ENCODE measurements around the gene VAC14. TPM values are rescaled to one million over a fixed set of nuclear protein-coding genes. Genes with fewer than 3 reads are reported as not detected.

The VAC14 gene
- total RNA-seq, 1 donor from 2014 or later = 75.1 TPM

- H3K27ac ChIP-seq = peak overlapping the region; percentile 91 to 96
- H3K4me3 ChIP-seq = no peak overlapping the region
- intact Hi-C loops (cut with DNase I) = loop anchor here (5.0 kb wide), 1 partner anchor 36 kb away; no protein-coding TSS in a partner anchor
- H3K4me1 ChIP-seq = peaks cover 40 to 72% of the 10 kb centered on the region in 2 donors
- peak in 1 of 3 experiments; percentile 19 for TF ChIP-seq CTCF (IDR thresholded peaks at IDR 0.05)
- H3K27me3 ChIP-seq = no peaks in the 10 kb centered on the region
- H3K36me3 ChIP-seq = no peaks in the 10 kb centered on the region
- no peaks in the 10 kb centered on the region for H3K9me3 ChIP-seq
- no peak for DNase-seq (ENCODE audit: low spot score in 2 of 2)
These were observed 99.9 kb downstream of the VAC14 start for GRCh38 chr16:70701036-70701435.

DNA sequence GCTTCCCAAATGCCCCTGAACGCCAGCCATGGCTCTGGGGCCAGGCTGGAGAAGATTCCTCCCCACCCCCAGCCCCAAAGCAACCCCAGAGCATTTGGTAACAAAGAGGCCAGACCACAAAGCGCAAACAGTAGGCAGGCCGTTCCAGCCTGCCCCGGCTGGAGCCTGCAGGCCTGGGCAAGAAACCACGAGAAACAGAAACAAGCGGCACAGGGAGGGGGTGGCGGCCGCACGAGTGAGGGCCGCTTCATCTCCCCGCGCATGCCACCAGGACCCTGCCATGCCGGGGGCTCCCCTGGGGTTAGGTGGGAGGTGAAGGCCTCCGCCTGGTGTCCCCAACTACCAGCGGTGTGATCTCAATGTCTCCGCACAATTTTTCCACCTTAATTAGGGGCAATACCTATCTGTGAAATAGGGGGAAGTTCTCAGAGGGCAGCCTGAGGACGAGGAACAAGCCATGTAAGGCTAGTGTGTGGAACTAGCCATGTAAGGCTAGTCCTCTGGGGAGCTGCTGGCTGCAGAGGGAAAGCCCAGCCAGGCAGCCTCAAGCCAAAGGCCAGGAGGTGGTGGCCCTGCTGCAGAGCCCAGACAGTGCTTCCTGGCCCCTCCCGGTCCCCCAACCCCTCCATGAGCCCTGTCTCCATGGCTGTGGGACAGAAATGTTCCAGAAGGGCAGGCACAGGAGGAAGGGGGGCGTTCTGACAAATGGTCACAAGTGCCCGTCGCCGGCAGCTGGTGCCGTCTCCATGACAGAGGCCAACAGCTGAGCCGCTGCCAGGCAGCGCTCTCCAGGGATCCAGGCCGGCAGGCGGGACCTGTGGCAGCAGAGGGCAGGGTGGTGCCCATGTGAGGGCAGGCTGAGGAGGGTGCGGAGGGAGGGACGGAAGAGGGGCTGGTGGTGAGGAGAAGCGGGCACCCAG, 100.6 kb downstream of the VAC14 start:
- peak; percentile 68 to 91 for DNase-seq (ENCODE audit: low spot score in 2 of 2)
- TF ChIP-seq CTCF (IDR thresholded peaks at IDR 0.05) = no peak
- Histone ChIP-seq H3K27ac (peak overlapping the region; percentile 91 to 96), H3K27me3 (no peaks in the 10 kb centered on the region), H3K36me3 (no peaks in the 10 kb centered on the region), H3K9me3 (no peaks in the 10 kb centered on the region), H3K4me3 (no peak overlapping the region), H3K4me1 (peaks cover 40 to 75% of the 10 kb centered on the region in 2 donors)
- intact Hi-C loops (cut with DNase I) = loop anchor here (5.0 kb wide), 1 partner anchor 37 kb away; no protein-coding TSS in a partner anchor

GRCh38 chr16:70699696-70700095, 101.3 kb downstream of the VAC14 start:
- peaks cover 40 to 76% of the 10 kb centered on the region in 2 donors for H3K4me1 ChIP-seq
- H3K27me3 ChIP-seq = no peaks in the 10 kb centered on the region
- no peak for TF ChIP-seq CTCF (IDR thresholded peaks at IDR 0.05)
- no peaks in the 10 kb centered on the region for H3K9me3 ChIP-seq
- intact Hi-C loops (cut with DNase I) = loop anchor here (5.0 kb wide), 1 partner anchor 38 kb away; no protein-coding TSS in a partner anchor
- peak overlapping the region; percentile 91 to 96 for H3K27ac ChIP-seq
- no peak for DNase-seq (ENCODE audit: low spot score in 2 of 2)
- no peaks in the 10 kb centered on the region for H3K36me3 ChIP-seq
- no peak overlapping the region for H3K4me3 ChIP-seq

GRCh38 chr16:70698901-70699300, 102.1 kb downstream of the VAC14 start:
- Histone ChIP-seq H3K27ac (peak overlapping the region; percentile 72 to 96), H3K36me3 (no peaks in the 10 kb centered on the region), H3K27me3 (no peaks in the 10 kb centered on the region), H3K9me3 (no peaks in the 10 kb centered on the region), H3K4me3 (no peak overlapping the region), H3K4me1 (peaks cover 41 to 76% of the 10 kb centered on the region in 2 donors)
- TF ChIP-seq CTCF (IDR thresholded peaks at IDR 0.05) = no peak
- no peak for DNase-seq (ENCODE audit: low spot score in 2 of 2)
- intact Hi-C loops (cut with DNase I) = no loop called here

GRCh38 chr16:70697594-70698170, 103.3 kb downstream of the VAC14 start:
- no peaks in the 10 kb centered on the region for H3K9me3 ChIP-seq
- H3K4me3 ChIP-seq = no peak overlapping the region
- H3K36me3 ChIP-seq = no peaks in the 10 kb centered on the region
- H3K4me1 ChIP-seq = peaks cover 47 to 77% of the 10 kb centered on the region in 2 donors
- DNase-seq (ENCODE audit: low spot score in 2 of 2) = no peak
- TF ChIP-seq CTCF (IDR thresholded peaks at IDR 0.05) = peak in 1 of 3 experiments; percentile 23
- no peaks in the 10 kb centered on the region for H3K27me3 ChIP-seq
- H3K27ac ChIP-seq = peak overlapping the region; percentile 72 to 96
- intact Hi-C loops (cut with DNase I) = no loop called here

All from ascending aorta (tissue), 2 donors.